Heart right ventricle (tissue), 16 donors: Measurements from ENCODE around the gene CCDC9. TPM values are rescaled to one million over a fixed set of nuclear protein-coding genes. Genes with fewer than 3 reads are reported as not detected.
A peak's percentile ranks its signal among the peaks of the same experiment; 100 is the strongest.

ENCODE experiments used
- ATAC-seq, 8 donors: fragments of 200-7000 bp; cut with Tn5 transposase; one replicate each; pipeline ENCODE4 v1.9.1; 2020; ENCODE audit warnings: mild to moderate bottlenecking in 8 of 8, moderate library complexity in 8 of 8, moderate number of reproducible peaks in 1 of 8
- DNase-seq, 2 donors: peaks; one replicate each; pipeline ENCODE4 v3.0.0-alpha.2; 2020
- H3K27ac ChIP-seq, 10 donors: fragments of 200-600 bp; sonication (generic) in 2 of 10; one replicate each; pipeline versions ENCODE4 v1.5.0 to v1.8.0; 2020 to 2022; ENCODE audit warnings: mild to moderate bottlenecking in 3 of 10
- H3K27me3 ChIP-seq, 7 donors: fragments of 200-600 bp; one replicate each; pipeline ENCODE4 v1.8.0; 2021 to 2022; ENCODE audit warnings: mild to moderate bottlenecking in 2 of 7
- H3K36me3 ChIP-seq, 9 donors: fragments of 200-600 bp; sonication (generic) in 1 of 9; one replicate each; pipeline versions ENCODE4 v1.5.0 to v1.8.0; 2020 to 2022; ENCODE audit warnings: mild to moderate bottlenecking in 2 of 9
- H3K4me1 ChIP-seq, 9 donors: fragments of 200-600 bp; sonication (generic) in 1 of 9; one replicate each; pipeline versions ENCODE4 v1.5.0 to v1.8.0; 2020 to 2022; ENCODE audit warnings: mild to moderate bottlenecking in 4 of 9
- H3K4me3 ChIP-seq, 10 donors: fragments of 200-600 bp; sonication (generic) in 2 of 10; one replicate each; pipeline versions ENCODE4 v1.5.0 to v1.8.0; 2020 to 2022; ENCODE audit warnings: mild to moderate bottlenecking in 7 of 10, moderate library complexity in 2 of 10
- H3K9me3 ChIP-seq, 11 donors: fragments of 200-600 bp in 10 of 11; sonication (generic) in 2 of 11; one replicate each; pipeline versions ENCODE4 v1.5.0 to v1.8.0; 2013 to 2022; ENCODE audit warnings: mild to moderate bottlenecking in 2 of 11, control low read depth in 1 of 11, moderate library complexity in 1 of 11
- WGBS, 2 donors: extraction: QIAGEN DNeasy Blood & Tissue Kit; methylation state at CpG; one replicate each; pipeline ENCODE4 v1.1.7; 2013; ENCODE audit warnings: inconsistent platforms in 1 of 2; 5-methylcytosine and 5-hydroxymethylcytosine counted together
- intact Hi-C, 10 donors: fragments of 100-400 bp; cut with DNase I; formaldehyde crosslinking; loops; one replicate each; pipeline versions ENCODE4 v1.11.1 to v1.14.2; 2022
- polyA plus RNA-seq, 2 donors: library from polyadenylated mRNA; stranded (reverse); fragments of 200-250 nt; gene quantifications; one replicate each; pipeline ENCODE4 v1.2.3, GENCODE V29; 2013
- total RNA-seq, 10 donors: library from RNA; stranded (reverse); fragmentation: NEBNext Ultra II Directional in 3 of 10; extraction: Animal tissue kit (Norgen Biotek cat#: 25700) in 3 of 10; gene quantifications; one replicate each; pipeline versions ENCODE4 v1.2.1 to v1.2.4, GENCODE V29; 2021 to 2023
- TF ChIP-seq, protein P1 (sequence below), 9 donors: fragments of 200-600 bp; sonication (generic) in 2 of 9; IDR thresholded peaks; one replicate each; pipeline versions ENCODE4 v1.5.0 to v1.8.0; 2021 to 2022; ENCODE audit warnings: antibody characterized with exemption in 9 of 9, mild to moderate bottlenecking in 5 of 9, moderate library complexity in 1 of 9
- donor health status: Arrhythmogenic right ventricular cardiomyopathy.
- donor health status: ischemic (EF 13 %, LVEDD 7.1; RV severe dilation, severe dysfunction).
- donor health status: healthy with polysubstance abuse.
- donor health status: DM: no; HTN: yes; CAD: no.
- donor health status: DM: no; HTN: no; CAD: no.
- donor health status: ischemic (EF 25% LVEDD 6.9; RV normal size, moderate dysfunction).
- donor health status: ischemic (EF 25% LVEDD 5.7; RV mildly dilated, moderate dysfunction).
- donor health status: healthy.
- donor health status: DM: yes; HTN: yes; CAD: no.
- donor health status: Ischemic cardiomyopathy.
- donor health status: ischemic (EF 35%, LVEDD 5.7; RV mildly dilated, moderate dysfunction).
- donor health status: nonischemic (EF 11% LVEDD 7.7; RV severe dilation, severe dysfunction).
- donor health status: DM: yes; HTN: yes; CAD: no.
- donor health status: PGD.
- donor health status: ischemic (EF 29% LVEDD 5.4; RV normal size, mild dysfunction).
- donor health status: nonischemic (EF 23%, LVEDD 6.1; RV moderate dilation, normal function).

CCDC9 gene
- total and polyA plus RNA-seq, 12 donors: 14.2 to 31.1 (median 17.4) TPM

DNA sequence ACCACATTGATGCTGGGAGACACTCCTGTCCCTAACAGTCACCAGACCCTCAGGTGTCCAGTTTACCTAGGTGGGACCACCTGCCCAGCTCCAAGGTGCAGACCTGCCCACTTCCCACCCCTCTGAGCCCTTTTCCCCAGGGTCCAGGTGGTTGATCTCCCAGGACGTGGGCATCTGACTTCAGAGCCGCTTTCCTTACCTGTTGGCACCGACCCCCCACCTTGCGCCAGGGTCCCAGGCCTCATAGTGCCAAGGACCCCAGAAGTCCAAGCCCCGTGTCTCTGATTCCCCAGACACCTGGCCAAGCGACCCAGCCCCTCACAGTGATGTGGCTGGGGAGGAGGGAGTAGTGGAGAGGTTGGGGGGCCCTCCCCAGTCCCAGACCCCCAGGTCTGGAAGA is 15.8 kb upstream of the CCDC9 start:
- no peak overlapping the region for H3K27ac ChIP-seq
- peaks cover 3 to 46% (median 40%) of the 10 kb centered on the region in 9 donors for H3K4me1 ChIP-seq
- peaks cover 0 to 45% (median 0%) of the 10 kb centered on the region in 7 donors for H3K27me3 ChIP-seq
- no peaks in the 10 kb centered on the region for H3K36me3 ChIP-seq
- ATAC-seq (peak in 1 of 8 donors; percentile 1), DNase-seq (no peak)
- TF ChIP-seq, protein P1, sequence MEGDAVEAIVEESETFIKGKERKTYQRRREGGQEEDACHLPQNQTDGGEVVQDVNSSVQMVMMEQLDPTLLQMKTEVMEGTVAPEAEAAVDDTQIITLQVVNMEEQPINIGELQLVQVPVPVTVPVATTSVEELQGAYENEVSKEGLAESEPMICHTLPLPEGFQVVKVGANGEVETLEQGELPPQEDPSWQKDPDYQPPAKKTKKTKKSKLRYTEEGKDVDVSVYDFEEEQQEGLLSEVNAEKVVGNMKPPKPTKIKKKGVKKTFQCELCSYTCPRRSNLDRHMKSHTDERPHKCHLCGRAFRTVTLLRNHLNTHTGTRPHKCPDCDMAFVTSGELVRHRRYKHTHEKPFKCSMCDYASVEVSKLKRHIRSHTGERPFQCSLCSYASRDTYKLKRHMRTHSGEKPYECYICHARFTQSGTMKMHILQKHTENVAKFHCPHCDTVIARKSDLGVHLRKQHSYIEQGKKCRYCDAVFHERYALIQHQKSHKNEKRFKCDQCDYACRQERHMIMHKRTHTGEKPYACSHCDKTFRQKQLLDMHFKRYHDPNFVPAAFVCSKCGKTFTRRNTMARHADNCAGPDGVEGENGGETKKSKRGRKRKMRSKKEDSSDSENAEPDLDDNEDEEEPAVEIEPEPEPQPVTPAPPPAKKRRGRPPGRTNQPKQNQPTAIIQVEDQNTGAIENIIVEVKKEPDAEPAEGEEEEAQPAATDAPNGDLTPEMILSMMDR (IDR thresholded peaks at IDR 0.05): no peak
- WGBS, 2 donors: 51 to 66% methylated on average over 6 of the region's 6 CpGs
- H3K9me3 ChIP-seq: no peaks in the 10 kb centered on the region
- H3K4me3 ChIP-seq: no peak overlapping the region
- intact Hi-C loops: loop anchor here in 1 of 10 donors (10.0 kb wide), 1 partner anchor 46 kb away; no protein-coding TSS in a partner anchor

DNA sequence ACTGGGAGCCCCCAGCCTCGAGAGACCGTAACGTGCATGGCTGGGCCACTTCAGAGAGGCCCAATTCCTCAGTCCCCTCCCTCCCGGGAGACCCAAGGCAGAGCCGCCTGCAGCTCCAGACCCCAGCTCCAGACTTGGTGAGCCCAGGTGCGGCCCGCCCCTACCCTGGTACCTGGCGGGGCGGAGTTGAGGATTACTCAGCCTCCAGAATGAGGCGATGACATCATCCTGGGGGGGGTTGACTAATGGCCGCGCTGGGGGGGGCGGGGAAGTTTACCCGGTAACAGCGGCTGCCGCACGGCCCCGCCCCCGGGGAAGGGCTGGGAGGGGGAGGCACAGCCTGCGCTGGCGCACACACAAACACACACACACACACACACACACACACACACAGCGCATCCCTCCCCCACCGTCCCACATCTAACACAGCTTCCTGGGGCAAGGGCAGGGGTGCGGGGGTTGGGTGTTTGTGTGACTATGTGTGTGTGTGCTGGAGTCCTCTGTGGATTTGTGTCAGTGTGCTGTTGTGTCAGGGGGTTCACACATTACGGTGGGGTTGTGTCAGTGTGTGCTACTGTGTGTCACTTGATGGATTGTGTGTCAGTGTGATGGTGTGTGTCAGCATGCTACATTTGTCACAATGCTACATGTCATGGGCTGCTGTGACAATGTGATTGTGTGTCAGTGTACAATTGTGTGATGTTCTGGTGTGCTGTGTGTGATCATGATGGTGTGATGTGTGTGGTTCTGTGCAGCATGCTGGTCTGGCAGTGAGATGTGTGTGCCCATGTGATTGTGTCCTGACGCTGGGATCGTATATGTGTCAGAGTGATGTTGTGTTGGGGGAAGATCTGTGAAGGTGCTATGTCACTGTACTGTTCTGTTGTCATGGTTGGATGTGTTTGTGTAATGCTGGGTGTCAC is 15.1 kb upstream of the CCDC9 start:
- ATAC-seq: peak in 6 of 8 donors; percentile 5 to 47 (median 20)

DNA sequence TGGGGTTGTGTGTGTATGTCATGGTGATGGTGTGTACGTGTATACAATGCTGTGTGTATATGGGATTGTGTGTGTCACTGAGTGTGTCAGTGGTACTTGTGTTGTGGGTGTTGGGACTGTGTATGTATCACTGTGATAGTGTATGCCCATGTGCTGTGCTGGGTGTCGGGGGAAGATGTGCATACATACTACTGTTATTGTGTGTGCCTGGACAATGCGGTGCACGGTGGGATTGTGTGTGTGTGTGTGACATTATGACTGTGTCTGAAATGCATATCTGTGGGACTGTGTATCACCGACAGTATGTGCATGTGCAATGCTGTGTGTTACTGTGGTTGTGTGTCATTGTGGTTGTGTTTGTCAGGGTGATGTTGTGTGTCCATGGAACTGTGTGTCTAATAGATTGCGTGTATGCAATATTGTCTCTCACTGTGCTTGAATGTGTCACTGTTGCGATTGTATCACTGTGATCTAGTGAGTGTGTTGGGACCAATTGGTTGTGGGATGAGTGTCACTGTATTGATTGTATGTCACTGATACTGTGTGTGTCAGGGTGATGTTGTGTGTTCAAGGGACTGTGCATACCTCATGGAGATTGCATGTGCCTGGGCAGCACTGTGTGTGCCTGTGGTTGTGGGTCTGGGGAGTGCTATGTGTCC is 14.3 kb upstream of the CCDC9 start:
- Histone ChIP-seq H3K4me3 (no peak overlapping the region), H3K36me3 (no peaks in the 10 kb centered on the region), H3K9me3 (no peaks in the 10 kb centered on the region), H3K4me1 (peaks cover 3 to 46% (median 40%) of the 10 kb centered on the region in 9 donors), H3K27ac (peak overlapping the region in 1 of 10 donors; percentile 54), H3K27me3 (peaks cover 0 to 45% (median 0%) of the 10 kb centered on the region in 7 donors)
- ATAC-seq (no peak), DNase-seq (no peak)
- TF ChIP-seq, protein P1 (IDR thresholded peaks at IDR 0.05): no peak
- 82 to 85% methylated on average over 7 of the region's 7 CpGs for WGBS, 2 donors
- intact Hi-C loops: loop anchor here in 4 of 10 donors (2.0 to 10.0 kb wide), 4 partner anchors 13 to 47 kb away; no protein-coding TSS in a partner anchor

More for the DNA sequence above, 15.1 kb upstream of the CCDC9 start:
- Histone ChIP-seq H3K36me3 (no peaks in the 10 kb centered on the region), H3K4me3 (peak overlapping the region in 1 of 10 donors; percentile 11), H3K27me3 (peaks cover 0 to 45% (median 0%) of the 10 kb centered on the region in 7 donors), H3K27ac (no peak overlapping the region), H3K9me3 (no peaks in the 10 kb centered on the region), H3K4me1 (peaks cover 3 to 46% (median 40%) of the 10 kb centered on the region in 9 donors)
- peak; percentile 45 to 81 for DNase-seq
- 9 to 10% methylated on average over 27 of the region's 27 CpGs for WGBS, 2 donors
- TF ChIP-seq, protein P1 (IDR thresholded peaks at IDR 0.05): no peak
- intact Hi-C loops: loop anchor here in 1 of 10 donors (10.0 kb wide), 1 partner anchor 46 kb away; no protein-coding TSS in a partner anchor

DNA sequence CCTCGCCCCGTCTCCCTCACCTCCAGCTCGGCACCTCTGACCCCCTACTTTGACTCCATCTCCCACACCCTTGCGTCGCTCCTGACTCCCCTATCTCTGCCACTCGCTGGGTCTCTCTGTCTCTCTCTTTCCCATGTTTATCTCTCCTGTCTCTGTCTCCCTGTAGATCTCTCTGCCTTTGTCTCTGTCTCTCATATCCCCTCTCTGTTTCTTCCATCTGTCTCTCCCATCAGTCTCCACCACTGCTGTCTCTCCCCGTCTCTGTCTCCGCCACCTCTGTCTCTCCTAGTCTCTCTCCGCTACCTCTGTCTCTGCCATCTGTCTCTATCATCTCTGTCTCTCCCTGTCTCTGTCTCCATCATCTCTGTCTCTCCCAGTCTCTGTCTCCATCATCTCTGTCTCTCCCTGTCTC is 13.0 kb upstream of the CCDC9 start:
- WGBS, 2 donors: 19 to 20% methylated on average over 7 to 9 of the region's 9 CpGs
- Histone ChIP-seq H3K4me1 (peaks cover 3 to 54% (median 40%) of the 10 kb centered on the region in 9 donors), H3K9me3 (no peaks in the 10 kb centered on the region), H3K4me3 (peak overlapping the region in 8 of 10 donors; percentile 6 to 43 (median 34)), H3K36me3 (no peaks in the 10 kb centered on the region), H3K27ac (peak overlapping the region in 9 of 10 donors; percentile 14 to 70 (median 43)), H3K27me3 (peaks cover 0 to 45% (median 0%) of the 10 kb centered on the region in 7 donors)
- DNase-seq (no peak), ATAC-seq (peak in 1 of 8 donors; percentile 3)
- intact Hi-C loops: loop anchor here in 5 of 10 donors (1.0 to 10.0 kb wide), 5 partner anchors 15 to 49 kb away; no protein-coding TSS in a partner anchor
- TF ChIP-seq, protein P1 (IDR thresholded peaks at IDR 0.05): no peak
